Peyer's patch (tissue), 4 donors: ENCODE data around the gene OPN4. TPM values are rescaled to one million over a fixed set of nuclear protein-coding genes. Genes with fewer than 3 reads are reported as not detected.
A peak's percentile ranks its signal among the peaks of the same experiment; 100 is the strongest.

ENCODE experiments used
- DNase-seq, 3 donors: peaks; one replicate each; pipeline ENCODE4 v3.0.0-alpha.2; 2017 to 2019
- H3K27ac ChIP-seq, 4 donors: fragments of 200-600 bp; sonication (generic); one replicate each; pipeline ENCODE4 v1.5.1; 2016 to 2019
- H3K27me3 ChIP-seq, 2 donors: fragments of 200-600 bp; sonication (generic); one replicate each; pipeline ENCODE4 v1.5.1; 2019
- H3K36me3 ChIP-seq, 3 donors: fragments of 200-600 bp; sonication (generic); one replicate each; pipeline ENCODE4 v1.5.1; 2016 to 2019
- H3K4me1 ChIP-seq, 4 donors: fragments of 200-600 bp; sonication (generic); one replicate each; pipeline ENCODE4 v1.5.1; 2016 to 2019
- H3K4me3 ChIP-seq, 4 donors: fragments of 200-600 bp; sonication (generic); 1 replicate in 3 of 4; 2 replicates in 1 of 4; pipeline ENCODE4 v1.5.1; 2016 to 2019; ENCODE audit warnings: mild to moderate bottlenecking in 1 of 4
- H3K9me3 ChIP-seq, 4 donors: fragments of 200-600 bp; sonication (generic); one replicate each; pipeline ENCODE4 v1.5.1; 2016 to 2019; ENCODE audit warnings: mild to moderate bottlenecking in 1 of 4
- POLR2A ChIP-seq, 2 donors: fragments of 450-650 bp; IDR thresholded peaks; one replicate each; pipeline ENCODE4 v1.5.1; 2017; ENCODE audit warnings: antibody characterized with exemption in 2 of 2, mild to moderate bottlenecking in 2 of 2, moderate library complexity in 2 of 2
- total RNA-seq, 4 donors: library from RNA; depleted of rRNA; stranded (reverse); fragments of >200 nt; gene quantifications; one replicate each; pipeline ENCODE4 v1.1.0, GENCODE V29; 2016
- TF ChIP-seq, protein P1 (sequence below), 6 experiments: fragments of 450-650 bp in 4 of 6; fragments of 200-600 bp in 2 of 6; sonication (generic) in 1 of 6; IDR thresholded peaks; one replicate each; pipeline ENCODE4 v1.5.1; 2017 to 2019; ENCODE audit warnings: antibody characterized with exemption in 6 of 6, mild to moderate bottlenecking in 3 of 6, moderate library complexity in 1 of 6

OPN4 gene
- total RNA-seq, 4 donors from 2014 or later = not detected

DNA sequence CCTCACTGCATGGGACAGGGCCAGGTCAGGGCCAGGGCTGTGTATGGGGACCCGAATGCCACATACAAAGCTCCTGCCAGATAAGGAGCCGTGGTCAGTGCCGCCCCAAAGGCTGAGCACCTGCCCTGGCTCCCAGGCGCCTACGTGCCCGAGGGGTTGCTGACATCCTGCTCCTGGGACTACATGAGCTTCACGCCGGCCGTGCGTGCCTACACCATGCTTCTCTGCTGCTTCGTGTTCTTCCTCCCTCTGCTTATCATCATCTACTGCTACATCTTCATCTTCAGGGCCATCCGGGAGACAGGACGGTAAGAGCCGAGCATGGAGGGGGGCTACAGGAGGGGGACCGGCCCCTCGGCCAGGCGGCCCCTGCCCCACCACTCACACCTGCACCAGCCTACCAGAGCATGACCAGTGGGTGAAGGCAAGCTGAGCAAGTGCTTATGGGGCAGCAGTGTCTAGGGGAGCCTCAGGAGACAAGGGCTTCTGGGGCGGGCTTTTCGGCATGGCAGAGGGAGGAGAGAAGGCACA lies 4.9 kb downstream of the OPN4 start:
- DNase-seq = no peak
- no peak for TF ChIP-seq POLR2A (IDR thresholded peaks at IDR 0.05)
- TF ChIP-seq, protein P1, sequence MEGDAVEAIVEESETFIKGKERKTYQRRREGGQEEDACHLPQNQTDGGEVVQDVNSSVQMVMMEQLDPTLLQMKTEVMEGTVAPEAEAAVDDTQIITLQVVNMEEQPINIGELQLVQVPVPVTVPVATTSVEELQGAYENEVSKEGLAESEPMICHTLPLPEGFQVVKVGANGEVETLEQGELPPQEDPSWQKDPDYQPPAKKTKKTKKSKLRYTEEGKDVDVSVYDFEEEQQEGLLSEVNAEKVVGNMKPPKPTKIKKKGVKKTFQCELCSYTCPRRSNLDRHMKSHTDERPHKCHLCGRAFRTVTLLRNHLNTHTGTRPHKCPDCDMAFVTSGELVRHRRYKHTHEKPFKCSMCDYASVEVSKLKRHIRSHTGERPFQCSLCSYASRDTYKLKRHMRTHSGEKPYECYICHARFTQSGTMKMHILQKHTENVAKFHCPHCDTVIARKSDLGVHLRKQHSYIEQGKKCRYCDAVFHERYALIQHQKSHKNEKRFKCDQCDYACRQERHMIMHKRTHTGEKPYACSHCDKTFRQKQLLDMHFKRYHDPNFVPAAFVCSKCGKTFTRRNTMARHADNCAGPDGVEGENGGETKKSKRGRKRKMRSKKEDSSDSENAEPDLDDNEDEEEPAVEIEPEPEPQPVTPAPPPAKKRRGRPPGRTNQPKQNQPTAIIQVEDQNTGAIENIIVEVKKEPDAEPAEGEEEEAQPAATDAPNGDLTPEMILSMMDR (IDR thresholded peaks at IDR 0.05) = no peak
- no peaks in the 10 kb centered on the region for H3K4me1 ChIP-seq
- H3K4me3 ChIP-seq = no peak overlapping the region
- H3K27ac ChIP-seq = no peak overlapping the region
- no peaks in the 10 kb centered on the region for H3K36me3 ChIP-seq
- H3K27me3 ChIP-seq = no peaks in the 10 kb centered on the region
- no peaks in the 10 kb centered on the region for H3K9me3 ChIP-seq

DNA sequence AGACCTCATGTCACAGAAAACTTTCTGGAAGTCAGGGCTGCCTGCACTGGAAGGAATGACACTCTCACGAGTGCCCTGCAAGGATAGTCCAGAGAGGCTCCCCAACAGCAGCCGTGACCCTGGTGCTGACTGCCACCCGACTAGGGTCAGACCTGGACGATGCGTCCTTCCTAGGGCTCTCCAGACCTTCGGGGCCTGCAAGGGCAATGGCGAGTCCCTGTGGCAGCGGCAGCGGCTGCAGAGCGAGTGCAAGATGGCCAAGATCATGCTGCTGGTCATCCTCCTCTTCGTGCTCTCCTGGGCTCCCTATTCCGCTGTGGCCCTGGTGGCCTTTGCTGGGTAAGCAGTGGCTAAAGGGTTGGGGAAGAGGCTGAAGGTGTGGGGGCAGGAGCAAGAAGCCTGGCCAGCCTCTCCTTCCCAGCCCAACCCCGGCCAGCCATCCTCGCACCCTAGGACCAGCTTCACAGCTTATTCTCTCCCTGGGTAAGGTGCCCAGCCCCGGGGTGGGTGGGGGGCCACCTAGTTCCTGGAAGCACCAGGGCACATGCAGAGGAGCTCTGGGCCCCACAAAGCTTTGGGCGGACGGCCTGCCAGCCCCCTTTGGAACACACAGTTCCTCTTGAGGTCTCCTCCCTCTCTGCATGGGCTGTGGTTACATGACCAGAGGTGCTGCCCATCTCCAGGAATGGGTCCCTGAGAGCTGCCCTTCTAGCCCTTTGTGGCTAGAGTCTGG lies 5.5 kb downstream of the OPN4 start:
- Histone ChIP-seq H3K27ac (no peak overlapping the region), H3K9me3 (no peaks in the 10 kb centered on the region), H3K4me3 (no peak overlapping the region), H3K27me3 (no peaks in the 10 kb centered on the region), H3K4me1 (no peaks in the 10 kb centered on the region), H3K36me3 (no peaks in the 10 kb centered on the region)
- no peak for TF ChIP-seq POLR2A (IDR thresholded peaks at IDR 0.05)
- TF ChIP-seq, protein P1 (IDR thresholded peaks at IDR 0.05) = no peak
- peak in 1 of 3 donors; percentile 38 for DNase-seq

DNA sequence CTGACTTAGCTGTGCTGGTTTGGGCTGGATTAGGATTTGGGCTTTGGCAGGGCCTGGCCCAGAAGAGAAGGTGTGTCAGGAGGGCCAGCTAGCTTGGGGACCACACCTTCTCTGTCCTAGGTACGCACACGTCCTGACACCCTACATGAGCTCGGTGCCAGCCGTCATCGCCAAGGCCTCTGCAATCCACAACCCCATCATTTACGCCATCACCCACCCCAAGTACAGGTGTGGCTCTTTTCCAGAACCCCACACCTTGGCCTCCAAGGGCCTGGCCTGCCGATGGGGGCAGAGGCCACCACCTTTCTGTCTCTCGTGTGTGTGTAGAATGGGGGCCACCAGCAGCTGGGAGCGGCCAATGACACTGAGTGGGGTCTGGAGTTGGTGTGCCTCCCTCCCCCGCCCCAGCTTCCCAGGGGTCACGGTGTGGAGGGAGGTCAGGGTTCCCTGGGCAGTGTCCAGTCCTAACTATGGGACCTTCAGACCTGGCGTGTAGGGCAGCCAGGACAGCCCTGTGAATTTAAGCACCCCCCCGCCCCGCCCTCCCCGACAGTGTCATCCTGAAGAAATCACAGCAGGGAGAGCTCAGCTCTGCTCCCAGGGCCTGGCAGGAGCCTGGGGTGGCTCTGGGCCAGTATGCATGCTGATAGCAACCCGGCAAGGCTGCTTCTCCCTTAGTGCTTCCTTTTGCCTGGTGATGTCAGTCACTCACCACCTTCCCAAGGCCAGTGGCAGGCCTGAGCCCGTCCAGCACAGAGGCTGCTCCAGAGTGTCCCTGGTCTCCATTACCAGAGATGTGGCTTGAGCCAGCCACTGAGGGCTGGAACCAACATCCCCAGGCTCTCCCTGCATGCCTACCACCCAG lies 7.0 kb downstream of the OPN4 start:
- no peaks in the 10 kb centered on the region for H3K9me3 ChIP-seq
- H3K36me3 ChIP-seq = no peaks in the 10 kb centered on the region
- TF ChIP-seq POLR2A (IDR thresholded peaks at IDR 0.05) = no peak
- TF ChIP-seq, protein P1 (IDR thresholded peaks at IDR 0.05) = no peak
- peak in 1 of 3 donors; percentile 40 for DNase-seq
- H3K4me3 ChIP-seq = no peak overlapping the region
- H3K27me3 ChIP-seq = no peaks in the 10 kb centered on the region
- H3K4me1 ChIP-seq = no peaks in the 10 kb centered on the region
- no peak overlapping the region for H3K27ac ChIP-seq

DNA sequence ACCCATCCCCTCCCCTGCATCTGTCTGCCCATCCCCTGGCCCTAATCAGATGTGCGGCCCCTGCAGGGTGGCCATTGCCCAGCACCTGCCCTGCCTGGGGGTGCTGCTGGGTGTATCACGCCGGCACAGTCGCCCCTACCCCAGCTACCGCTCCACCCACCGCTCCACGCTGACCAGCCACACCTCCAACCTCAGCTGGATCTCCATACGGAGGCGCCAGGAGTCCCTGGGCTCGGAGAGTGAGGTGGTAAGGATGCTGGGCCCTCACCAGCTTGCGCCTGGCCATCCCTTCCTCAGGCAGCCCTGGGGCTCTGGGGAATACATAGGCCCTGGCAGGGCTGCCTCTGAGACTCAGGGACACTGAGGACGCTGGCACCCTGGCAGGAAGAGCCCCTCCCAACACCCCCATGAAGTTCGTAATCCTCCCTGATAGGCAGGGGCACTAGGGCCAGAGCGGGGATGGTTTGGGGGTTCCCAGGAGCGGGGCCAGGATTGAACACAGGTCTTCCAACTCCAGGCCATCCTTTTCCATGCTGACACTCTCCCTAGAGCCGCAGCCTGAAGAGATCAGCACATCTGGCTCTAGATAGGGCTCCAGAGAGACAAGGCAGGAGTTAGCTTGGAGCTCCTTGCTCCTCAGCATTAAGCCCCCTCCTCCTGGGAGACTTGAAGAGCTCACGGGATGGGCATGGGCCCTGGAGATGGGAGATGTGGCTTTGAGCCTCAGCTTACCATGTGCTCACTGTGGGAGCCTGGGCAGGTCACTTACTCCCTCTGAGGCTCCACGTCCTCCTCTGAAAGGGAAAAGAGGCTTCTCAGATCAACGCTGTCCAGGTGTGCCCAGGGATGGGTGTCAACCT lies 8.1 kb downstream of the OPN4 start:
- Histone ChIP-seq H3K27ac (no peak overlapping the region), H3K36me3 (no peaks in the 10 kb centered on the region), H3K4me3 (no peak overlapping the region), H3K4me1 (no peaks in the 10 kb centered on the region), H3K9me3 (no peaks in the 10 kb centered on the region), H3K27me3 (no peaks in the 10 kb centered on the region)
- DNase-seq = no peak
- TF ChIP-seq, protein P1 (IDR thresholded peaks at IDR 0.05) = no peak
- no peak for TF ChIP-seq POLR2A (IDR thresholded peaks at IDR 0.05)

DNA sequence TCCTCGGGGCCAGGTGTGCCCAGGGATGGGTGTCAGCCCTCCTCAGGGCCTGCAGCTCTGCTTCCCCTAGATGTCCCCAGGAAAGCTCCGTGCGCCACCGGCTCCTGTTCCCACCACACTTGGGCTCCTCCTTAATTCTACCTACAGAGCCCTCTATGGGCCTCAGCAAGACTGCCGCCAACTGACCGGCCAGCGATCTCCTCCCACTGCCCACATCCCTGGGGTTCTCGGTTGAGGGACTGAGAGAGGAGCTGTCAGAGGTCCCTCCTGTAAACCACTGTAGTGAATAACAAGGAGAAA lies 8.6 kb downstream of the OPN4 start:
- no peak overlapping the region for H3K27ac ChIP-seq
- no peaks in the 10 kb centered on the region for H3K36me3 ChIP-seq
- no peaks in the 10 kb centered on the region for H3K9me3 ChIP-seq
- H3K4me1 ChIP-seq = no peaks in the 10 kb centered on the region
- no peak for TF ChIP-seq POLR2A (IDR thresholded peaks at IDR 0.05)
- TF ChIP-seq, protein P1 (IDR thresholded peaks at IDR 0.05) = no peak
- no peaks in the 10 kb centered on the region for H3K27me3 ChIP-seq
- no peak for DNase-seq
- no peak overlapping the region for H3K4me3 ChIP-seq
